NCI-H1930 (cell line): ENCODE measurements around the gene ZNF853.
"Not testable (repeated sequence)": the region's sequence is repeated elsewhere in the genome, so short reads cannot be mapped to it uniquely, and the experiment has no call there.

Experiments used
- DNase-seq, 2 experiments: peaks; one replicate each; lab custom pipeline; 2025; lab: John Stamatoyannopoulos, UW

ZNF853 gene

GRCh38 chr7:6606866-6607583 is 8.4 kb upstream of the ZNF853 start:
- DNase-seq: no peak

- no peak for DNase-seq
These were observed 7.8 kb upstream of the ZNF853 start for GRCh38 chr7:6607651-6608051.

GRCh38 chr7:6608081-6608480 is 7.3 kb upstream of the ZNF853 start:
- no peak for DNase-seq

- DNase-seq: no peak
These were observed 6.6 kb upstream of the ZNF853 start for GRCh38 chr7:6608794-6609193.

- DNase-seq: no peak
These were observed 2.6 kb upstream of the ZNF853 start for GRCh38 chr7:6612819-6613218.

GRCh38 chr7:6613706-6614105 is 1.7 kb upstream of the ZNF853 start:
- DNase-seq: no peak

GRCh38 chr7:6615723-6616555 is 529 bp downstream of the ZNF853 start:
- DNase-seq: no peak

- no peak for DNase-seq
These were observed 1.6 kb downstream of the ZNF853 start for GRCh38 chr7:6616854-6617643.

- no peak for DNase-seq
These were observed 3.2 kb downstream of the ZNF853 start for GRCh38 chr7:6618621-6619020.

- DNase-seq: no peak
These were observed 4.6 kb downstream of the ZNF853 start for GRCh38 chr7:6619961-6620360.

- no peak for DNase-seq
These were observed 6.1 kb downstream of the ZNF853 start for GRCh38 chr7:6621195-6622133.

- no peak for DNase-seq
These were observed 6.8 kb downstream of the ZNF853 start for GRCh38 chr7:6622134-6622710.

- no peak for DNase-seq
These were observed 8.3 kb downstream of the ZNF853 start for GRCh38 chr7:6623589-6624245.

- DNase-seq: no peak
These were observed 8.8 kb downstream of the ZNF853 start for GRCh38 chr7:6624246-6624611.

GRCh38 chr7:6628045-6628444 is 12.6 kb downstream of the ZNF853 start:
- no peak for DNase-seq

GRCh38 chr7:6630007-6630849 is 14.8 kb downstream of the ZNF853 start:
- DNase-seq: no peak

GRCh38 chr7:6631605-6632004 is 16.2 kb downstream of the ZNF853 start:
- no peak for DNase-seq

GRCh38 chr7:6634021-6634420 is 18.6 kb downstream of the ZNF853 start:
- no peak for DNase-seq

- not testable (repeated sequence) for DNase-seq
These were observed 19.6 kb downstream of the ZNF853 start for GRCh38 chr7:6634971-6635370.
